WERI-Rb-1 (cell line): Measurements from ENCODE around the gene NGDN.

Experiments
- DNase-seq: peaks from one replicate; pipeline ENCODE4 v3.0.0-alpha.2; 2020
- H3K27ac ChIP-seq: fragments of 250-450 bp; sonication (Bioruptor Pico); 2 replicates; pipeline ENCODE4 v1.5.1; 2020; ENCODE audit warnings: mild to moderate bottlenecking, moderate library complexity
- H3K27me3 ChIP-seq: fragments of 250-450 bp; sonication (Bioruptor Pico); 2 replicates; pipeline ENCODE4 v1.5.1; 2021; ENCODE audit warnings: mild to moderate bottlenecking, low read depth, moderate library complexity; ENCODE audit not compliant: insufficient read depth, severe bottlenecking
- H3K36me3 ChIP-seq: fragments of 250-450 bp; sonication (Bioruptor Pico); 2 replicates; pipeline ENCODE4 v1.5.1; 2020; ENCODE audit warnings: mild to moderate bottlenecking, moderate library complexity
- H3K4me3 ChIP-seq: 2 replicates; pipeline ENCODE4 v1.5.1; 2011; ENCODE audit warnings: low read depth, mild to moderate bottlenecking, control low read depth, low read length
- H3K9me3 ChIP-seq: fragments of 250-450 bp; sonication (Bioruptor Pico); 2 replicates; pipeline ENCODE4 v1.5.1; 2021; ENCODE audit warnings: mild to moderate bottlenecking, moderate library complexity; ENCODE audit not compliant: severe bottlenecking
- TF ChIP-seq, protein P1 (sequence below): IDR thresholded peaks from 2 replicates; pipeline ENCODE4 v1.5.1; 2011; ENCODE audit warnings: low read depth, mild to moderate bottlenecking, control low read depth, inconsistent platforms, low read length

NGDN gene

DNA sequence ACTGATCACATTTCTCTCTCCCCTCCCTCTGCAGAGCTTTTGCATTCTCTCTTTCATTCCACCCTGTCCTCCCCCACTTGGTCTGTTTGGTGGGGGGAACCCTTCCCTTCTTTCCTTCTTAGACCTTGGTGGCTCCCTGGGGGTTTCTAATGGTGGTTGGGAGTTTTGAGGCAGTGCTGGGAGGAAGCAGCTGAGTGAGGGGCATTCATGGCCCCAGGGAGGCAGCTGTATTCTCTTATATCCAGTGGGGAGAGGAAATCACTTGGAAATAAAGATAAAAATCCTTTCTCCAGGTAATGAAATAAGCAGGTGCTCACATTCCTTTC, 13.3 kb downstream of the NGDN start:
- Histone ChIP-seq H3K27me3 (no peaks in the 10 kb centered on the region), H3K36me3 (peaks cover 6% of the 10 kb centered on the region), H3K4me3 (no peak overlapping the region), H3K9me3 (no peaks in the 10 kb centered on the region), H3K27ac (peak overlapping the region; percentile 36)
- TF ChIP-seq, protein P1, sequence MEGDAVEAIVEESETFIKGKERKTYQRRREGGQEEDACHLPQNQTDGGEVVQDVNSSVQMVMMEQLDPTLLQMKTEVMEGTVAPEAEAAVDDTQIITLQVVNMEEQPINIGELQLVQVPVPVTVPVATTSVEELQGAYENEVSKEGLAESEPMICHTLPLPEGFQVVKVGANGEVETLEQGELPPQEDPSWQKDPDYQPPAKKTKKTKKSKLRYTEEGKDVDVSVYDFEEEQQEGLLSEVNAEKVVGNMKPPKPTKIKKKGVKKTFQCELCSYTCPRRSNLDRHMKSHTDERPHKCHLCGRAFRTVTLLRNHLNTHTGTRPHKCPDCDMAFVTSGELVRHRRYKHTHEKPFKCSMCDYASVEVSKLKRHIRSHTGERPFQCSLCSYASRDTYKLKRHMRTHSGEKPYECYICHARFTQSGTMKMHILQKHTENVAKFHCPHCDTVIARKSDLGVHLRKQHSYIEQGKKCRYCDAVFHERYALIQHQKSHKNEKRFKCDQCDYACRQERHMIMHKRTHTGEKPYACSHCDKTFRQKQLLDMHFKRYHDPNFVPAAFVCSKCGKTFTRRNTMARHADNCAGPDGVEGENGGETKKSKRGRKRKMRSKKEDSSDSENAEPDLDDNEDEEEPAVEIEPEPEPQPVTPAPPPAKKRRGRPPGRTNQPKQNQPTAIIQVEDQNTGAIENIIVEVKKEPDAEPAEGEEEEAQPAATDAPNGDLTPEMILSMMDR: no peak
- no peak for DNase-seq

DNA sequence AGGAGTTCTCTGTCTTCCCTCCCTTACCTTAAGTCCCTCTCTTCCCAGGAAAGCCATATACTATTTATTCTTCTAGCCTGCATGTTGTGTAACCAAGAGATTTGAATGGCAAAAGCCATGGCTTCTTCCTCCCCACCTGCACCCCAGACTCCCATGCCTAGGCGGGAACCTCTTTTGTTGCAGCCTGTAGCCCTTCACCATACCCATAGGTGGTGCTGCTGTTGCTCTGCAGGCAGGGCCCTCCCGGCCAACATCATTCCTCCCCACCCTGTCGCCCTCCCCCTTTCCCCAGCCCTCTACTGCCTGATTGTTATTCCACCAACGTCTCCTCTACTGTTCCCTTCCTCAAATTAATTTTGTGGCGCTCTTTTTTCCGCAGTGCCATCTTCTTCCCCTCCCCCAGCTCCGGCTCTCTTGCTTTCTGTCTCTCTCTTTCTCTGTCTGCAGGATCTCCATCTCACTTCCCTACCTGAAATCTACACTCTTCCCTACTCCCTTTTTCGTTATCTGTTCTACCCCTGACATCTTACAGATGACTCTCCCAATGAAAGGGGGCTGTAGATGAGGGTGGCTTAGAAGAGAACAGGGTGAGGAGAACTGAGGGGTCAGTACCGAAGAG, 13.8 kb downstream of the NGDN start:
- no peak overlapping the region for H3K4me3 ChIP-seq
- H3K36me3 ChIP-seq: peaks cover 3% of the 10 kb centered on the region; the same call in 1 of the 2 replicates
- no peaks in the 10 kb centered on the region for H3K27me3 ChIP-seq
- TF ChIP-seq, protein P1: peak; percentile 97
- H3K27ac ChIP-seq: peak overlapping the region; percentile 36
- H3K9me3 ChIP-seq: no peaks in the 10 kb centered on the region
- DNase-seq: peak; percentile 85

DNA sequence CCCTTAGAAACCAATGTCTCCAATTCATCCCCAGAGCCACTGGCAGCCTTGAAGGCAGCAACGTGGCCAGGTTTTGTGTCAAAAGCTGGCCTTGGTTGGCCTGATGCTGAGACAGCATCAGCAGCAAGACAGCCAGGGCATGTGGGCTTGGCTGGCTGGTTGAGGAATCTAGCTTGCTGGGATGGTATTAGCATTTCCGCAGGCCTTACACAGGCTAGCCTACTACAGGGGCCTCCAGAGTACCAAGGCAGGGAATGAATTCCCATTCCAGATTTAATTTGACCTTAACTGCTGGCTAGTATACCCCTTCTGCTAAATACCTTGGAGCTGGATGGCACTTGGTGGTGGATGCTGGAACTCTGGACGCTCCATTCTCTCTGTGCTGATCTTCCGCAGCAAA, 15.8 kb downstream of the NGDN start:
- Histone ChIP-seq H3K4me3 (no peak overlapping the region), H3K27ac (no peak overlapping the region), H3K9me3 (no peaks in the 10 kb centered on the region), H3K36me3 (no peaks in the 10 kb centered on the region), H3K27me3 (no peaks in the 10 kb centered on the region)
- TF ChIP-seq, protein P1: no peak
- no peak for DNase-seq

DNA sequence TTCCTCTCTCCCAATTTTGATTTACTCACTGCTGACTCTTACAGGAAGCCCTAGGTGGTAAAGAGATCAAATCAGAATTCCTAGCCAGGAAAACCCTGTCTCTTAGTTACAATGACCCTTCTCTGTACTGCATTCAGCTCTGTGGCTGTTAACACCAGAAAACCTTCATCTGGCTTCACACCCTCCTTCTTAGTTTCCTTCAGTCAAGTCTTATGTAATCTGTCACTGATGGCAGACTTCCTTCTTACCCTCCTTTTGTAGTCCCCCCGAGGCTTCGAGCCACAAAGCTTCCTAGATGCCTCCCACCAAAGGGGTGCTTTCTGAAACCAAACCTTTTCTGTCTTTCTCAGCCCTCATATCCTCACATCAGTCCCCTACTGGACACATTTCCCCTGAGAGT, 16.5 kb downstream of the NGDN start:
- Histone ChIP-seq H3K4me3 (no peak overlapping the region), H3K36me3 (no peaks in the 10 kb centered on the region), H3K27me3 (no peaks in the 10 kb centered on the region), H3K9me3 (no peaks in the 10 kb centered on the region), H3K27ac (no peak overlapping the region)
- no peak for DNase-seq
- TF ChIP-seq, protein P1: no peak

DNA sequence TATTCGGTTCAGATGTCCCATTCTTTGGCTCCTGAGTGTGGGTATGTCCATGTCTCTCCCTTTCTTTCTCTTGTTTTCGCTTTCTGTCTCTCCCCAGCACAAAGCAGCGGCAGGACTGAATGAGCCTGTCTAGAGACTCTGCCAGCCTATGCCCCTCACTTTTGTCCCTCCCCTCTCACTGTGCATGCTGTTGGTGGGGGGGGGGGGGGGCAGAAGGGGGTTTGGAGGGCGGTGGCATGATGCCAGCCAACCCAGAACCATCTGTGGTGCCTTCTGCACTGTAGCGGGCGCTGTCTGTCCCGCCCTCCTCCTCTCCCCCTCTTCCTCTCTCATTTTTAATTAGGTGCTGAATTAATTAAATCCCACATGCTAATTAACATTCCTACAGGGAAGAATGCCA, 17.7 kb downstream of the NGDN start:
- H3K27ac ChIP-seq: no peak overlapping the region
- H3K9me3 ChIP-seq: no peaks in the 10 kb centered on the region
- H3K27me3 ChIP-seq: no peaks in the 10 kb centered on the region
- DNase-seq: no peak
- H3K36me3 ChIP-seq: no peaks in the 10 kb centered on the region
- TF ChIP-seq, protein P1: no peak
- no peak overlapping the region for H3K4me3 ChIP-seq

DNA sequence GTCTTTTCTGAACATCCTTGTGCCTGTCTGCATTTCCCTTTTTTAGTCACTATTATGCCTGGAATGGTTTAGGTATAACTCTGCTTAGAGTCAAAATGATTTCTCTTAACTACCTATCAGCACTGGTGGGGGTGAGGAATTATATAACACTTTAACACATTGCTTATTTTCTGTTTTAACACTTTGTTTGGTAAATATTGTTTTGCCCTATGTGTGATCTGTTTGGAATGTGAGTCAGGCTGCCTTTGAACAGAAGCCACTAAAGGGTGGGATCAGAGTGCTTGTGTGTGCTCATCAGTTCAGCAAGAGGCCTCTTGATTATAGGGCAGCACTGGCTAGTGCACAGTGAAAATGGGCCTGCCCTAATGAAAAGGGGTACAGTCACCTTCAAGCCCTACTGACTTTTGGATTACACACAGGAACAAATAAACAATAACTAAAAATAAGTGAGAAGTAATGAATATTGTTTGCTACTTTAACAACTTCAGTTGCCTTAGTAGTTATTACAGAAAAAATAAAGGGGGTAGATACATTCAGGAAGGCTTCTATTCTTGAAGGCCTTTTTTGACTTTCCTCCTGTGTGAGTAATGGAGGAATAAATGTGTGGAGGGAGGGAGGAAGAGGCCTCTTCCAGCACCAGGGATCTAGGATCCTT, 23.2 kb downstream of the NGDN start:
- Histone ChIP-seq H3K27ac (no peak overlapping the region), H3K9me3 (no peaks in the 10 kb centered on the region), H3K4me3 (no peak overlapping the region), H3K27me3 (no peaks in the 10 kb centered on the region), H3K36me3 (no peaks in the 10 kb centered on the region)
- DNase-seq: no peak
- TF ChIP-seq, protein P1: no peak
